CD4-positive, alpha-beta T cell (primary cell): Measurements from ENCODE around the gene TMEM217. TPM values are rescaled to one million over a fixed set of nuclear protein-coding genes. Genes with fewer than 3 reads are reported as not detected.

Experiments
- ATAC-seq: fragments of 200-7000 bp; cut with Tn5 transposase; one replicate; pipeline ENCODE4 v1.10.0; 2022; ENCODE audit warnings: mild to moderate bottlenecking; ENCODE audit not compliant: poor library complexity
- CTCF ChIA-PET: fragments of 350-600 bp; sonication (Branson Sonifier 250); formaldehyde crosslinking; loops from one replicate; lab custom pipeline; 2021; ENCODE audit warnings: antibody characterized with exemption, inconsistent platforms; lab: Charles Lee
- POLR2A ChIA-PET: fragments of 350-600 bp; sonication (Branson Sonifier 250); formaldehyde crosslinking; loops from one replicate; lab custom pipeline; 2021; ENCODE audit warnings: antibody characterized with exemption, inconsistent platforms; lab: Charles Lee
- DNase-seq, 14 experiments: peaks; one replicate each; pipeline ENCODE4 v3.0.0-alpha.2; 2013 to 2020; ENCODE audit warnings: mixed read lengths in 2 of 14
- H3K27ac ChIP-seq, 2 donors: one replicate each; pipeline versions ENCODE4 v1.5.1 to v1.7.0; 2013; ENCODE audit warnings: low read length in 2 of 2, low read depth in 1 of 2, mild to moderate bottlenecking in 1 of 2
- H3K27me3 ChIP-seq, 2 experiments: 1 replicate in 1 of 2; 2 replicates in 1 of 2; pipeline versions ENCODE4 v1.6.1 to v1.7.0; 2013; ENCODE audit warnings: low read length in 2 of 2, control low read depth in 1 of 2, mild to moderate bottlenecking in 1 of 2, moderate library complexity in 1 of 2; ENCODE audit not compliant: insufficient read depth in 2 of 2, control insufficient read depth in 1 of 2
- H3K36me3 ChIP-seq: one replicate; pipeline ENCODE4 v1.6.1; 2013; ENCODE audit warnings: low read length, control low read depth; ENCODE audit not compliant: insufficient read depth
- H3K4me1 ChIP-seq: one replicate; pipeline ENCODE4 v1.6.1; 2013; ENCODE audit warnings: low read length, control low read depth; ENCODE audit not compliant: insufficient read depth
- H3K4me3 ChIP-seq: one replicate; pipeline ENCODE4 v1.5.1; 2013; ENCODE audit warnings: mild to moderate bottlenecking, low read length, moderate library complexity
- H3K9me3 ChIP-seq, 2 experiments: 1 replicate in 1 of 2; 2 replicates in 1 of 2; pipeline versions ENCODE4 v1.6.1 to v1.7.0; 2013; ENCODE audit warnings: low read length in 2 of 2, mild to moderate bottlenecking in 2 of 2, control low read depth in 1 of 2, moderate library complexity in 1 of 2; ENCODE audit not compliant: control insufficient read depth in 1 of 2, insufficient read depth in 1 of 2
- H3K27ac Mint-ChIP-seq: one replicate; pipeline ENCODE4 v1.8.0; 2020; ENCODE audit warnings: mixed read lengths
- H3K27me3 Mint-ChIP-seq: one replicate; pipeline ENCODE4 v1.8.0; 2021; ENCODE audit warnings: mixed read lengths
- H3K36me3 Mint-ChIP-seq: one replicate; pipeline ENCODE4 v1.8.0; 2021; ENCODE audit warnings: low read depth, mixed read lengths
- H3K4me1 Mint-ChIP-seq: one replicate; pipeline ENCODE4 v1.8.0; 2021; ENCODE audit warnings: low read depth, mixed read lengths
- H3K4me3 Mint-ChIP-seq: one replicate; pipeline ENCODE4 v1.8.0; 2020; ENCODE audit warnings: mild to moderate bottlenecking, mixed read lengths
- H3K9me3 Mint-ChIP-seq: one replicate; pipeline ENCODE4 v1.8.0; 2020; ENCODE audit warnings: mixed read lengths
- intact Hi-C, 2 experiments: fragments of 100-400 bp; cut with DNase I in 1 of 2; cut with micrococcal nuclease in 1 of 2; formaldehyde crosslinking; loops; one replicate each; pipeline versions ENCODE4 v1.15.1 to v1.9.0; 2023 to 2025; cut with DNase I, micrococcal nuclease
- total RNA-seq, 174 experiments: library from RNA in 2 of 174; stranded (reverse) in 2 of 174; gene quantifications; one replicate each; pipeline ENCODE4 v1.2.3 and lab custom pipeline; 2021 to 2026
- TF ChIP-seq, protein P1 (sequence below): fragments of 200-600 bp; IDR thresholded peaks from one replicate; pipeline ENCODE4 v1.8.0; 2022; ENCODE audit warnings: antibody characterized with exemption, mild to moderate bottlenecking

TMEM217 gene
- total RNA-seq, 2 experiments from 2014 or later, result 0.41 to 0.47 TPM

- Mint-ChIP-seq H3K27me3 (no peaks in the 10 kb centered on the region), H3K4me1 (peaks cover 67% of the 10 kb centered on the region), H3K27ac (peak overlapping the region; percentile 95), H3K9me3 (no peaks in the 10 kb centered on the region), H3K4me3 (no peak overlapping the region), H3K36me3 (peaks cover 53% of the 10 kb centered on the region)
- Histone ChIP-seq H3K9me3 (no peaks in the 10 kb centered on the region), H3K36me3 (peaks cover 48% of the 10 kb centered on the region), H3K4me3 (no peak overlapping the region), H3K4me1 (peaks cover 76% of the 10 kb centered on the region), H3K27me3 (no peaks in the 10 kb centered on the region), H3K27ac (peak overlapping the region in 1 of 2 donors; percentile 37)
- ATAC-seq, result no peak
- TF ChIP-seq, protein P1, sequence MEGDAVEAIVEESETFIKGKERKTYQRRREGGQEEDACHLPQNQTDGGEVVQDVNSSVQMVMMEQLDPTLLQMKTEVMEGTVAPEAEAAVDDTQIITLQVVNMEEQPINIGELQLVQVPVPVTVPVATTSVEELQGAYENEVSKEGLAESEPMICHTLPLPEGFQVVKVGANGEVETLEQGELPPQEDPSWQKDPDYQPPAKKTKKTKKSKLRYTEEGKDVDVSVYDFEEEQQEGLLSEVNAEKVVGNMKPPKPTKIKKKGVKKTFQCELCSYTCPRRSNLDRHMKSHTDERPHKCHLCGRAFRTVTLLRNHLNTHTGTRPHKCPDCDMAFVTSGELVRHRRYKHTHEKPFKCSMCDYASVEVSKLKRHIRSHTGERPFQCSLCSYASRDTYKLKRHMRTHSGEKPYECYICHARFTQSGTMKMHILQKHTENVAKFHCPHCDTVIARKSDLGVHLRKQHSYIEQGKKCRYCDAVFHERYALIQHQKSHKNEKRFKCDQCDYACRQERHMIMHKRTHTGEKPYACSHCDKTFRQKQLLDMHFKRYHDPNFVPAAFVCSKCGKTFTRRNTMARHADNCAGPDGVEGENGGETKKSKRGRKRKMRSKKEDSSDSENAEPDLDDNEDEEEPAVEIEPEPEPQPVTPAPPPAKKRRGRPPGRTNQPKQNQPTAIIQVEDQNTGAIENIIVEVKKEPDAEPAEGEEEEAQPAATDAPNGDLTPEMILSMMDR, result no peak
- no peak for DNase-seq
- intact Hi-C loops, result no loop called here
- POLR2A ChIA-PET, result interaction anchor here (1.3 to 2.6 kb wide), 6 partner anchors 11 to 158 kb away, joined by 3 to 17 read pairs (median 4); no protein-coding TSS in a partner anchor
- CTCF ChIA-PET, result interaction anchor here (1.2 to 8.8 kb wide), 5 partner anchors 14 to 158 kb away, joined by 3 to 117 read pairs (median 7); no protein-coding TSS in a partner anchor
Measured at GRCh38 chr6:37176268-37177076, 81.5 kb downstream of the TMEM217 start.

- intact Hi-C loops, result no loop called here
- DNase-seq (peak in 1 of 14 experiments; percentile 19), ATAC-seq (no peak)
- Histone ChIP-seq H3K4me3 (peak overlapping the region; percentile 93), H3K27ac (peak overlapping the region; percentile 5 to 81), H3K9me3 (no peaks in the 10 kb centered on the region), H3K36me3 (peaks cover 55% of the 10 kb centered on the region), H3K4me1 (peaks cover 67% of the 10 kb centered on the region), H3K27me3 (no peaks in the 10 kb centered on the region)
- ChIA-PET POLR2A (interaction anchor here (1.0 to 8.3 kb wide), 5 partner anchors 12 to 127 kb away, joined by 3 to 147 read pairs (median 8); no protein-coding TSS in a partner anchor), CTCF (interaction anchor here (1.2 to 8.8 kb wide), 5 partner anchors 15 to 157 kb away, joined by 3 to 117 read pairs (median 7); no protein-coding TSS in a partner anchor)
- H3K9me3 Mint-ChIP-seq, result no peaks in the 10 kb centered on the region
- TF ChIP-seq, protein P1, result no peak
- peaks cover 61% of the 10 kb centered on the region for H3K4me1 Mint-ChIP-seq
- H3K27me3 Mint-ChIP-seq, result no peaks in the 10 kb centered on the region
- peak overlapping the region; percentile 95 for H3K4me3 Mint-ChIP-seq
- H3K36me3 Mint-ChIP-seq, result peaks cover 59% of the 10 kb centered on the region
- H3K27ac Mint-ChIP-seq, result peak overlapping the region; percentile 95
Measured at GRCh38 chr6:37175332-37176267, 82.3 kb downstream of the TMEM217 start.
